Mammary epithelial cell (primary cell): ENCODE measurements around the gene STRN3.

Source experiments
- CTCF ChIP-seq, 2 donors: IDR thresholded peaks in 1 of 2; conservative IDR thresholded peaks in 1 of 2; 2 replicates each; pipeline ENCODE4 v1.5.1; 2011 to 2012; ENCODE audit warnings: inconsistent platforms in 2 of 2, low read length in 2 of 2, mild to moderate bottlenecking in 2 of 2, control low read depth in 1 of 2, low read depth in 1 of 2; ENCODE audit not compliant: insufficient read depth in 1 of 2; ENCODE audit errors: extremely low read depth in 1 of 2
- EZH2 ChIP-seq: IDR thresholded peaks from 2 replicates; pipeline ENCODE4 v1.6.1; 2012; ENCODE audit warnings: low read length, inconsistent platforms, borderline replicate concordance

- TF ChIP-seq CTCF (conservative IDR thresholded peaks at IDR 0.05 in 1 of 2, IDR thresholded peaks at IDR 0.05 in 1 of 2; ENCODE audit: extremely low read depth in 1 of 2, insufficient read depth in 1 of 2, low read depth in 1 of 2, low read length in 2 of 2) (no peak), EZH2 (peak; percentile 61)
Observed at GRCh38 chr14:30874120-30874998, 151.8 kb downstream of the STRN3 start, which contains the start of gene COCH.
